Transverse colon (tissue), 4 donors: ENCODE results near the gene RND3.

Source experiments
- EP300 ChIP-seq: sonication (generic); formaldehyde crosslinking; IDR thresholded peaks from one replicate; pipeline ENCODE4 v1.6.1; 2017; ENCODE audit warnings: antibody characterized with exemption, low read depth
- POLR2A ChIP-seq: fragments of 450-650 bp; IDR thresholded peaks from one replicate; pipeline ENCODE4 v1.6.1; 2016; ENCODE audit warnings: antibody characterized with exemption, mild to moderate bottlenecking, moderate library complexity
- POLR2AphosphoS5 ChIP-seq, 3 donors: sonication (generic); formaldehyde crosslinking; IDR thresholded peaks; one replicate each; pipeline ENCODE4 v1.6.1; 2016; ENCODE audit warnings: antibody characterized with exemption in 3 of 3
- TF ChIP-seq, protein P1 (sequence below), 5 experiments: fragments of 200-600 bp in 3 of 5; fragments of 450-650 bp in 2 of 5; sonication (generic) in 3 of 5; IDR thresholded peaks; 1 replicate in 2 of 5; 2 replicates in 3 of 5; pipeline ENCODE4 v1.5.1; 2016 to 2017; ENCODE audit warnings: antibody characterized with exemption in 5 of 5, inconsistent platforms in 3 of 5, mild to moderate bottlenecking in 2 of 5, moderate library complexity in 1 of 5

GRCh38 chr2:150482667-150483400, 4.6 kb downstream of the RND3 start:
- no peak for TF ChIP-seq POLR2A
- TF ChIP-seq, protein P1, sequence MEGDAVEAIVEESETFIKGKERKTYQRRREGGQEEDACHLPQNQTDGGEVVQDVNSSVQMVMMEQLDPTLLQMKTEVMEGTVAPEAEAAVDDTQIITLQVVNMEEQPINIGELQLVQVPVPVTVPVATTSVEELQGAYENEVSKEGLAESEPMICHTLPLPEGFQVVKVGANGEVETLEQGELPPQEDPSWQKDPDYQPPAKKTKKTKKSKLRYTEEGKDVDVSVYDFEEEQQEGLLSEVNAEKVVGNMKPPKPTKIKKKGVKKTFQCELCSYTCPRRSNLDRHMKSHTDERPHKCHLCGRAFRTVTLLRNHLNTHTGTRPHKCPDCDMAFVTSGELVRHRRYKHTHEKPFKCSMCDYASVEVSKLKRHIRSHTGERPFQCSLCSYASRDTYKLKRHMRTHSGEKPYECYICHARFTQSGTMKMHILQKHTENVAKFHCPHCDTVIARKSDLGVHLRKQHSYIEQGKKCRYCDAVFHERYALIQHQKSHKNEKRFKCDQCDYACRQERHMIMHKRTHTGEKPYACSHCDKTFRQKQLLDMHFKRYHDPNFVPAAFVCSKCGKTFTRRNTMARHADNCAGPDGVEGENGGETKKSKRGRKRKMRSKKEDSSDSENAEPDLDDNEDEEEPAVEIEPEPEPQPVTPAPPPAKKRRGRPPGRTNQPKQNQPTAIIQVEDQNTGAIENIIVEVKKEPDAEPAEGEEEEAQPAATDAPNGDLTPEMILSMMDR (IDR thresholded peaks at IDR 0.05): no peak
- TF ChIP-seq POLR2AphosphoS5 (IDR thresholded peaks at IDR 0.05): no peak
- no peak for TF ChIP-seq EP300
